HG03135 (cell line): ENCODE measurements around the gene PDCD7.
"Not testable (repeated sequence)": the region's sequence is repeated elsewhere in the genome, so short reads cannot be mapped to it uniquely, and the experiment has no call there.

Experiments
- ATAC-seq: cut with Tn5 transposase; IDR thresholded peaks from one replicate; pipeline ENCODE4 v1.9.1; 2021; ENCODE audit warnings: mild to moderate bottlenecking, moderate library complexity; ENCODE audit not compliant: unreplicated experiment

The PDCD7 gene

GRCh38 chr15:65076486-65077290 is 56.9 kb downstream of the PDCD7 start, which contains the start of gene KBTBD13:
Gene KBTBD13, plus strand, starts transcription at chr15:65076746. Its CDS starts 70 bp downstream, at chr15:65076816.
- ATAC-seq, result no peak

- ATAC-seq, result not testable (repeated sequence)
Measured at GRCh38 chr15:65075607-65076395, 57.8 kb downstream of the PDCD7 start.

DNA sequence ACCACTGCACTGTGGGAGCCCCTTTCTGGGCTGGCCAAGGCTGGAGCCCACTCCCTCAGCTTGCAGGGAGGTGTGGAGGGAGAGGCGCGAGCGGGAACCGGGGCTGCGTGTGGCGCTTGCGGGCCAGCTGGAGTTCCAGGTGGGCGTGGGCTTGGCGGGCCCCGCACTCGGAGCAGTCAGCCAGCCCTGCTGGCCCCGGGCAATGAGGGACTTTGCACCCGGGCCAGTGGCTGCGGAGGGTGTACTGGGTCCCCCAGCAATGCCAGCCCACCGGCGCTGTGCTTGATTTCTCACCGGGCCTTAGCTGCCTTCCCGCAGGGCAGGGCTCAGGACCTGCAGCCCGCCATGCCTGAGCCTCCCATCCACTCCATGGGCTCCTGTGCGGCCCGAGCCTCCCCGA is 58.7 kb downstream of the PDCD7 start:
- not testable (repeated sequence) for ATAC-seq

DNA sequence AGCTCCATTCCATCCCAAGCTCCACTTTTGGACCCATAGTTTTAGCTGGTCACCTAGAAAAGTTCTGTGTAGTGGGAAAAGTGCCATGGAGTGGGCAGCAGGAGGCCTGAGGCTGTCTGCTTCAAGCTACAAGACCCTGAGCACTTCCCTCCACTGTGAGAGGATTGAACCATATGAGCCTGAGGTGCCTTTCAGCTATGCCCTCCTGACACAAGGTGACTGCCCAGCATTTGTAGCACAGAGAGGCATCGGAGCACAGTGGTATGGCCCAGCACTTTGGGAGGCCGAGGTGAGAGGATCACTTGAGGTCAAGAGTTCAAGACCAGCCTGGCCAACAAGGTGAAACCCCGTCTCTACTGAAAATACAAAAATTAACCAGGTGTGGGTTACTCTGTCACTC is 61.0 kb downstream of the PDCD7 start:
- ATAC-seq, result no peak

DNA sequence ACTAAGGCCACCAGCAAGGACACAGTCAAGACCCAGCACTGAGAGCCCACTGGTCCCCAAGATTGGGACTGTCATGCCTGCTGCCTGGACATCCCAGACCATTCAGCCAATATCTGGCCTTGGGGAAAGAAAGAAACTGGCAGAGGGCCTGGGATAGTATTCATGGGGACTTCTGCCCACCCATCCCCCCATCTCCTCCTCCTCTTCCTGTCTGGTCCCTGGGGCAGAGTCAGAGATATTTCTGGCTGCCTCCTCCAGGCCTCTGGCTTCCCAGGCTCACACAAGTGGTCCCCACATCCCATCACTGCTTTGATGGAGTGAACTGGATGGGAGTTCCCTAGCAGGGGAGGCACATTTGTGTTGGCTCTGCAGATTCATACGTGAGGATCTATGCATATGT is 61.6 kb downstream of the PDCD7 start:
- no peak for ATAC-seq

GRCh38 chr15:65071381-65071811 is 62.2 kb downstream of the PDCD7 start:
- no peak for ATAC-seq

GRCh38 chr15:65069779-65070546 is 63.6 kb downstream of the PDCD7 start:
- ATAC-seq, result no peak

DNA sequence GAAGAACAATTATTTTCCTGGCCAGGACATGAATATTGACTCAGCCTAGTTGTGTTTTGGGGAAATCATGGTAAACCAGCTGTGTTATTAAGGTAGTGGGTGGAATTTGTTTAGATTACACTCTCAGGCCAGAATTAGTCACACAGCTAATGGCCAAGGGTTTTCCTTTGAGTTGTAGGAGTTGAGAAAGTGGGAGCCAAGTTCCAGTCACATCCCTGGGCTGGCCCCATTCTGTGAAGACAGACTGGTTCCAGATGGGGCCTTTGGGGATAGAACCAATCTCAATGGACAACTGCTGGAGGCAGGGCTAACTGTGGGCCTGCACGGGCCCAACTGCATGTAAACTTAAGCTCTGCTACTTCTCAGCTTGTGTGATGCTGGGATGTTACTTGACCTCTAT is 64.4 kb downstream of the PDCD7 start:
- ATAC-seq, result no peak

- no peak for ATAC-seq
Measured at GRCh38 chr15:65068403-65068788, 65.2 kb downstream of the PDCD7 start.

DNA sequence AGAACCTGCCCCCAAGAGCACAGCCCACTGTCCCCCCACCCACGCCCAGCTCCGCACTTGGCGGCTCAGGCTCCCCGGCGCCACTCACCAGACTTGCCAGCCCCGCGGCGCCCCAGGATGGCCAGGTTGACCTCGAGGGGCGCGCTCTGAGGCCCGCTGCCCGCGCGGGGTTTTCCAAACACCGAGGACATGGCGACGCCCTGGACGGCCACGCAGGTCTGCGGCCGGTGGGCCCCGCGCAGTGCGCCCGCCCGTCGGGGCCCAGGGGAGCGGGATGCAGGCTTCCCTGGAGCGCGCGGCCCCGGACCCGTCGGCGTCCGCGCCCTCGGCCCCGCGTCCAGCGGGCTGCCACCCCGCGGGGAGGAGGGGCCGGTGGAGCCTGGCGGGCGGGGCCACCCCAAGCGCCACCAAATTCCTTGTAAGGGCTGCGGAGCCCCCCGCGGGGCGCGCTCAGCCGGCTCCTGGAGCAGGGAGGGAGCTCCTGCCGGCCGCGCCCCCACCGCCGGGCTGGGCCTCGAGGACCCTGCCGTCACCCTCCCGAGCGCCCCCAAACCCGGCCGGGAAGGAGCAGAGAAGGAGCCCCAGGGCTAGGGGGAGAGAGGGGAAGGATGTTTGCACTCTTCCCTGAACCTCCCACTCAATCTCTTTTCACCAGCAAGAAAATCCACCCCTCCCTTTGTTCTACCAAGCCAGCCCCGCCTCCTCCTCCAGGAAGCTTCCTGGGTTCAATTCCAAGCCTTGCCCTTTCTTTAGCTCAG is 65.8 kb downstream of the PDCD7 start, which contains the start of gene RASL12:
Gene RASL12 (minus strand): TSS at position 347 of the 758 bp plus-strand sequence. CDS start 156 bp downstream, at position 191.
- ATAC-seq, result no peak
